ENCODE results near the gene NTRK3.

DNA sequence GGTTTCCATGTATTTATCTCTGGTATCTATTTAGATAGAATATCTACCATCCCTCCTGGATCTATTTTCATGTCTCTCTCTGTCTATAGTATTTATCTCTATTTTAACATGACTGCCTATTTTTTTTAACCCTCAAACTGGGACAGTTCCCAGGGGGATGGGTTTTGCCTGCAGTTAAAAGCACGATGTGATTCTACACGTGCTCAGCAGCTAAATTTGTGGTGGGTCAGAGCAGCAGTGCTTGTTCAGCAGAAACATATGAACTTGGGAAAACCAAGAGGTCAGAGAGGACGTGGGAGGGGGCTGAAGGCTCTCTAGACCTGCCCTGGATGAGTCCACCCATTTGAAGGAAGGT is 189.2 kb downstream of the NTRK3 start:
- TF ChIP-seq, protein P1, sequence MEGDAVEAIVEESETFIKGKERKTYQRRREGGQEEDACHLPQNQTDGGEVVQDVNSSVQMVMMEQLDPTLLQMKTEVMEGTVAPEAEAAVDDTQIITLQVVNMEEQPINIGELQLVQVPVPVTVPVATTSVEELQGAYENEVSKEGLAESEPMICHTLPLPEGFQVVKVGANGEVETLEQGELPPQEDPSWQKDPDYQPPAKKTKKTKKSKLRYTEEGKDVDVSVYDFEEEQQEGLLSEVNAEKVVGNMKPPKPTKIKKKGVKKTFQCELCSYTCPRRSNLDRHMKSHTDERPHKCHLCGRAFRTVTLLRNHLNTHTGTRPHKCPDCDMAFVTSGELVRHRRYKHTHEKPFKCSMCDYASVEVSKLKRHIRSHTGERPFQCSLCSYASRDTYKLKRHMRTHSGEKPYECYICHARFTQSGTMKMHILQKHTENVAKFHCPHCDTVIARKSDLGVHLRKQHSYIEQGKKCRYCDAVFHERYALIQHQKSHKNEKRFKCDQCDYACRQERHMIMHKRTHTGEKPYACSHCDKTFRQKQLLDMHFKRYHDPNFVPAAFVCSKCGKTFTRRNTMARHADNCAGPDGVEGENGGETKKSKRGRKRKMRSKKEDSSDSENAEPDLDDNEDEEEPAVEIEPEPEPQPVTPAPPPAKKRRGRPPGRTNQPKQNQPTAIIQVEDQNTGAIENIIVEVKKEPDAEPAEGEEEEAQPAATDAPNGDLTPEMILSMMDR (IDR thresholded peaks at IDR 0.05) = no peak
- TF ChIP-seq POLR2AphosphoS5 (IDR thresholded peaks at IDR 0.05) = no peak

Measured in prostate gland (tissue), 2 donors.